ENCODE data around the gene SLC52A1.

GRCh38 chr17:4994081-4994595 lies 41.1 kb downstream of the SLC52A1 start:
- no peak for TF ChIP-seq CTCF (IDR thresholded peaks at IDR 0.05)
- no peak for TF ChIP-seq EZH2 (IDR thresholded peaks at IDR 0.05)

Measured in neural progenitor cell (in vitro differentiated cells).